Activated CD8-positive, alpha-beta T cell treated with anti-CD3 and anti-CD28 coated beads for 36 hours (primary cell): Measurements from ENCODE around the gene HHATL. TPM values are rescaled to one million over a fixed set of nuclear protein-coding genes. Genes with fewer than 3 reads are reported as not detected.

Experiments used
- ATAC-seq: fragments of 200-7000 bp; cut with Tn5 transposase; one replicate; pipeline ENCODE4 v1.10.0; 2021; ENCODE audit warnings: mild to moderate bottlenecking, moderate library complexity
- CTCF ChIA-PET: fragments of 350-600 bp; sonication (Branson Sonifier 250); formaldehyde crosslinking; loops from one replicate; lab custom pipeline; 2021; ENCODE audit warnings: antibody characterized with exemption; lab: Charles Lee
- POLR2A ChIA-PET: fragments of 350-600 bp; sonication (Branson Sonifier 250); formaldehyde crosslinking; loops from one replicate; lab custom pipeline; 2021; ENCODE audit warnings: antibody characterized with exemption; lab: Charles Lee
- DNase-seq: peaks from one replicate; pipeline ENCODE4 v3.0.0-alpha.2; 2020
- H3K27ac Mint-ChIP-seq: one replicate; pipeline ENCODE4 v1.8.0; 2021; ENCODE audit warnings: mild to moderate bottlenecking, mixed read lengths
- H3K27me3 Mint-ChIP-seq: one replicate; pipeline ENCODE4 v1.8.0; 2021; ENCODE audit warnings: mixed read lengths
- H3K36me3 Mint-ChIP-seq: one replicate; pipeline ENCODE4 v1.8.0; 2021; ENCODE audit warnings: low read depth, mixed read lengths
- H3K4me1 Mint-ChIP-seq: one replicate; pipeline ENCODE4 v1.8.0; 2021; ENCODE audit warnings: low read depth, mixed read lengths
- H3K4me3 Mint-ChIP-seq: one replicate; pipeline ENCODE4 v1.8.0; 2021; ENCODE audit warnings: mild to moderate bottlenecking, moderate library complexity, mixed read lengths
- H3K9me3 Mint-ChIP-seq: one replicate; pipeline ENCODE4 v1.8.0; 2021; ENCODE audit warnings: mixed read lengths
- CTCF ChIP-seq: fragments of 200-600 bp; IDR thresholded peaks from one replicate; pipeline ENCODE4 v1.8.0; 2022; ENCODE audit warnings: antibody characterized with exemption, mild to moderate bottlenecking
- intact Hi-C: fragments of 100-400 bp; cut with micrococcal nuclease; formaldehyde crosslinking; loops from one replicate; pipeline ENCODE4 v1.10.0; 2022
- total RNA-seq, 2 experiments: library from RNA; stranded (reverse); gene quantifications; one replicate each; pipeline ENCODE4 v1.2.3, GENCODE V29; 2021

HHATL gene
- total RNA-seq, 2 experiments from 2014 or later, result not detected

GRCh38 chr3:42697289-42698051, 5.1 kb downstream of the HHATL start:
- ChIA-PET POLR2A (no interaction called here), CTCF (no interaction called here)
- no peak for ATAC-seq
- H3K9me3 Mint-ChIP-seq, result no peaks in the 10 kb centered on the region
- H3K4me1 Mint-ChIP-seq, result peaks cover 2% of the 10 kb centered on the region
- TF ChIP-seq CTCF, result no peak
- H3K36me3 Mint-ChIP-seq, result no peaks in the 10 kb centered on the region
- H3K4me3 Mint-ChIP-seq, result no peak overlapping the region
- intact Hi-C loops, result no loop called here
- DNase-seq, result no peak
- H3K27ac Mint-ChIP-seq, result no peak overlapping the region
- H3K27me3 Mint-ChIP-seq, result peaks cover 2% of the 10 kb centered on the region

GRCh38 chr3:42696356-42697288, 6.0 kb downstream of the HHATL start:
- Mint-ChIP-seq H3K27me3 (peaks cover 2% of the 10 kb centered on the region), H3K4me1 (peaks cover 2% of the 10 kb centered on the region), H3K4me3 (no peak overlapping the region), H3K36me3 (no peaks in the 10 kb centered on the region), H3K27ac (no peak overlapping the region), H3K9me3 (no peaks in the 10 kb centered on the region)
- CTCF ChIA-PET, result no interaction called here
- ATAC-seq (no peak), DNase-seq (no peak)
- POLR2A ChIA-PET, result no interaction called here
- intact Hi-C loops, result no loop called here
- no peak for TF ChIP-seq CTCF

- intact Hi-C loops, result no loop called here
- no peak for TF ChIP-seq CTCF
- no peaks in the 10 kb centered on the region for H3K27me3 Mint-ChIP-seq
- ChIA-PET POLR2A (no interaction called here), CTCF (no interaction called here)
- no peaks in the 10 kb centered on the region for H3K9me3 Mint-ChIP-seq
- H3K36me3 Mint-ChIP-seq, result no peaks in the 10 kb centered on the region
- ATAC-seq, result no peak
- H3K27ac Mint-ChIP-seq, result no peak overlapping the region
- H3K4me3 Mint-ChIP-seq, result no peak overlapping the region
- no peak for DNase-seq
- H3K4me1 Mint-ChIP-seq, result peaks cover 2% of the 10 kb centered on the region
Observed at GRCh38 chr3:42694366-42694765, 8.2 kb downstream of the HHATL start.

DNA sequence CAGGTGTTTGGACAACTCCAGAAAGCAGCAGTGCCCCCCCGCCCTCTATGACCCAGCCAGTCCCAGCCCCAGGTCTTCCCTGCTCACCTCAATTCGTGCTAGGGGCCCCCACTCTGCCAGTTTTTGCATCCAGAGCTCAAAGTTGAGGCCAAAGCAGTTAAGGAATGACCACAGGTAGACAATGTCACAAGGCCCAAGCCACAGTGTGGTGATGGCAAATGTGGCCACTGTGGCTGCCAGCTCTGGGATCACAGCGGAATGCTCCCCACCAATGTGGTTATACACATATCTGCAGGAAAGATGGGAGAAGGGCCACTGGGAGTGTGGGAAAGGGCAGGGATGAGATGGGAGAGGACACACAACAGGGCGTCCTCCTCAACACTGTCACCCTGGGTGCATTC, 9.1 kb downstream of the HHATL start:
- Mint-ChIP-seq H3K9me3 (no peaks in the 10 kb centered on the region), H3K27ac (no peak overlapping the region), H3K4me3 (no peak overlapping the region), H3K4me1 (no peaks in the 10 kb centered on the region), H3K36me3 (no peaks in the 10 kb centered on the region), H3K27me3 (no peaks in the 10 kb centered on the region)
- DNase-seq (no peak), ATAC-seq (no peak)
- TF ChIP-seq CTCF, result no peak
- intact Hi-C loops, result no loop called here
- CTCF ChIA-PET, result no interaction called here
- POLR2A ChIA-PET, result no interaction called here
